Stimulated activated CD4-positive, alpha-beta T cell treated with anti-CD3 and anti-CD28 coated beads, Interleukin-12 subunit alpha, Interleukin-12 subunit beta, amount 100 ng/mL, for 48 hours (primary cell): ENCODE measurements around the gene ASAP2.
A peak's percentile ranks its signal among the peaks of the same experiment; 100 is the strongest.

Experiments used
- DNase-seq, 3 donors: peaks; one replicate each; pipeline ENCODE4 v3.0.0-alpha.2; 2020; ENCODE audit warnings: low read depth in 2 of 3, low spot score in 1 of 3

Gene ASAP2

DNA sequence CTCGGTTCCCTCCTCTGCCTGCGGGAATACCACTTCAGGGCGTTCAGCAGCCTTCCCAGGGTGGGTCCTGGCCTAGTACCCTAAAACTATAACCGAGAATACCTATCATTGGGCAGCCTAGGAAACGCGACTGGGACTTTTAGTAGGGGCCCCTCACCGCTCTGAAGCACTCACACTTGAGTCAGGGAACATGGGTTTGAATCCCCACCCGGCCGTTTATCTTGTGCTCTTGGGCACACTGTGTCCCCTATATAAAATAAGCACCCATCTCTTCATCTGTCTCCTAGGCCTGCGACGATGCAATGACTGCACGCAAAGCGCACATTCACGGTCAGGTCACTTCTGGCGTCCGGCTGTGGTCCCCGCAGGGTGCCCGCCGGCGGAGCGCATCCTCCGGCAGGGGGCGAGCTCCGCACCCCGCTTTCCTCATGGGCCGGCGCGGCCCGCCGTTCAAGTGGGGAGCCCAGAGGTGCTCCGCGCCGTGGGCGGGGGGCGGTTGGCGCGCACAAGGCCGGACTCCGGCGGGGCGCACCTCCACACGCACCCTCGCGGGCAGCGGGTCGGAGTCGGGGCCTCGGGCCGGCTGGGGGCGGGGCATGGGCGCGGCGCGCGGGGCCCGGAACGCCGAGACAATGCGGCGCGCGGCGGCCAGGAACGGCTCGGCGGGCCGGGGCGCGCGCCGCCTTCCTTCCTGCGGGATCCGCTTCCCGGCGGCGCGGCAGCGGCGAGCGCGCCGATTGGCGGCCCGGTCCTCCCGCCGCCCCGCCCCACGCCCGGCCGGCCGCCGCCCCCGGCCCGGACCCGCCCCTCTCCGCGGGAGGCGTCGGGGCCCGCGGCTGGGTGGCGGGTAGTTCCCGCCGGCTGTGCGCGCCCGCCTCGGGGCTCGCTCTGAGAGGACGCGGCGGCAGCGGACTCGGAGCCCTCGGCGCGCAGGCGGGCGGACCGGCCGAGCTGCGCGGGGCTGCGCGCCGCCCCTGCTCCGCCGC, at the start of gene ASAP2:
TSS of gene ASAP2 (plus strand) at position 850 of the 986 bp plus-strand sequence. CDS start 293 bp downstream, outside the sequence.
- peak in 1 of 3 donors; percentile 23 for DNase-seq

DNA sequence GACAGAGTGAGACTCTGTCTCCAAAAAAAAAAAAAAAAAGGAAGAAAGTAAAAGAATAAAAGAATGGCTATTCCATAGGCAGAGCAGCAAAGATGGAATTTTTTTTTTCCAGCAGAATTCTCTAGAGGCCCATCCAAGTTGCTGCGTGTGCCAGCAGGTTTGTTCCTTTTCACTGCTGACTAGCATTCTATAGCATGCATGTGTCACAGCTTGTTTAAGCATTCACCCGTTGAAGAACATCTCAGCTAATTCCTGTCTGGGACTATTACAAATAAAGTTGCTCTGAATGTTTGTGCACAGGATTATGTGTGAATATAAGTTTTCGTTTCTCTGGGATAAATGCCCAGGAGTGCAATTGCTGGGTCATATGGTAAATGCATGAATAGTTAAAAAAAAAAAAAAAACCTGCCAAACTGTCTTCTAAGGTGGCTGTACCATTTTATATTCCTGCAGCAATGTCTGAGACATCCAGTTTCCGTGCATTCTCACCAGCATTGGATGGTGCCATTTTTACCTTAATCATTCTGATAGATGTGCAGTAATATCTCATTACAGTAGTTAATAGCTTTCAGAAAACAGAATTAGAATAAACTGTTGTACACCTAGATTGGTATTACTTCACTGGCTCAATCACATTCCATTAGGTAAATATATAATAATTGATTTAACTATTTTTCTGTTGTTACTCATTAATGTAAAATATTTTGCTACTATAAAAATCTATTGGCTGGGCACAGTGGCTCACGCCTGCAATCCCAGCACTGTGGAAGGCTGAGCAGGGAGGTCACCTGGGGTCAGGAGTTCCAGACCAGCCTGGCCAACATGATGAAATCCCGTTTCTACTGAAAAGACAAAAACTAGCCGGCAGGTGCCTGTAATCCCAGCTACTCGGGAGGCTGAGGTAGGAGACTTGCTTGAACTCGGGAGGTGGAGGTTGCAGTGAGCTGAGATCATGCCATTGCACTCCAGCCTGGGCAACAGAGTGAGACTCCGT, 47.5 kb upstream of the ASAP2 start:
- no peak for DNase-seq

DNA sequence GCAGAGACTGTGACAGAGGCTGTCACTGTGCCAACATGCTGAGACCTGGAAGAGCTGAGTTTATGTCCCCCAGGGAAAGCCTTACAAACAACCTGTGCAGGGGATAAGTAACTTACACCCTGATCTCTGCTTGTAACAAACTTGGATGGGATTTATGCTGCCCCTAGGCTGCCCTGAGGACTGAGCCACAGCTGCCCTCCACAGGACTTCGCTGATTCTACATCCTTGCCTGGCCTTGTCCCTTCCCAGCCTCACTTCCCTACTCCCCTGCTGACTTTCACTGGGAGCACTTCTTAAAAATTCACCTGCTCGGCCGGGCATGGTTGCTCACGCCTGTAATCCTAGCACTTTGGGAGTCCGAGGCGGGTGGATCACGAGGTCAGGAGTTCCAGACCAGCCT, 45.9 kb upstream of the ASAP2 start:
- DNase-seq, result no peak

DNA sequence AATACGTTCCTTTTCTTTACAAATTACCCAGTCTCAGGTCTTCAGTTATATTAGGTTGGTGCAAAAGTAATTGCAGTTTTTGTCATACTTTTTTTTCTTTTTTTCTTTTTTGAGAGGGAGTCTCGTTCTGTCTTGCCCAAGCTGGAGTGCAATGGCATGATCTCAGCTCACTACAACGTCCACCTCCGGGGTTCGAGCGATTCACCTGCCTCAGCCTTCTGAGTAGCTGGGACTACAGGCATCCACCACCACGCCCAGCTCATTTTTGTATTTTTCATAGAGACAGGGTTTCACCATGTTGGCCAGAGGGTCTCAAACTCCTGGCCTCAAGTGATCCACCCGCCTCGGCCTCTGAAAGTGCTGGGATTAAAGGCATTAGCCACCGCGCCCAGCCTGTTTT, 43.8 kb upstream of the ASAP2 start:
- DNase-seq, result no peak

DNA sequence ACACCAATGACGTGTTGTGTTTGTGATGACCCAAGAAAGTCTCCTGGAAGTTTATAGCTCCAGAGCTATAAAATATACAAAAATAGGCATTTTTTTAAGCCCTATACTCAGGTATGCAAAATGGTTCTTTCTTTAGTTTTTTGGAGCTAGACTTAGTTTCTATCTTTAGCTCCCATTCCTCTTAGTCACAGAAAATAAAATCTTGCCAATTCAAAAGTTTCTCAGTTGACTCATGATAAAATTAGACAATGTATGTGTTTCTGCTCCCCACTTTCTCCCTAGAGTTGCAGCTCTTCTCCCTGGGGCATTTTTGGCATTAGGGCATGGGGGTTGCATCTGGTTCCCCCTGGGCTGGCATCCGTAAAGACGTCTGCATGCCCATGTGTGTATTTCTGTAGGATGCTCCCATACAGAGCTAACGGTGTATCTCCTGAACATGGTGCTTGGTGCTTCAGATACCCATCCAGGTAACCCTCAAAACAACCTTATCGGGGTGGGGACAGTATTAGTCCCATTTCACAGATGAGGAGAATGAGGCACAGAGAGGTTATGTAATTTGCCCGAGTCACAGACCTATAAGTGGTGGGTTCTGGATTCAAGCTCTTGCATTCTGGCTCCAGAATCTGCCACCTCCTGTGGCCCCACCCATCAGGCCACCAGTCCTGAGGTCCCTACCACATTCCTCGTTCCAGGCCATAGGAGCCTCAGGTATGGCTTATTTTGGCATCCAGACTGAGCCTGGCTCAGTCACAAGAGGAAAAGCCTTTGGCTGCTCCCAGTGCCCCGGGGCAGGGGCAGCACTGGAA, 43.1 kb upstream of the ASAP2 start:
- DNase-seq, result no peak

DNA sequence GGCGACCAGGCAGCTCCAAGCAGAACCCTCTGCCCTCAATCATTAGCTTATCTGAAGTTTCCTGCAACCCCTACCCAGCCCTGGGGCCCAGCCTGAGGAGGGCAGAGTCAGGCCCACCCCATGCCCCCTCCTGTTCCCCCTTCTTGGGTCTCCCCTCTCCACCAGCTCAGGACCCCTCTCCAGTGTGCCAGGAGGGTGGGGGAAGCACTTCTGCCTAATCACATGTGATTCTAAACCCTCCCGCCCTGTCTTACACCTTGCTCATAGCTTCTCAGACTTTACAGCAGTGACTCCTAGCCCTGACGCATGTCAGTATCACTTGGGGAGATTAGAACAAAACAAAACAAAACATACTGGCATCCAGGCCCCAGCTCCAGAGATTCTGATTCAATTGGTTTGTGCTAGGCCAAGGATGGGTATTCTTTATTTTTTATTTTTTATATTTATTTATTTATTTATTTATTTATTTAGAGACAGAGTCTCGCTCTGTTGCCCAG, 42.5 kb upstream of the ASAP2 start:
- DNase-seq, result no peak

DNA sequence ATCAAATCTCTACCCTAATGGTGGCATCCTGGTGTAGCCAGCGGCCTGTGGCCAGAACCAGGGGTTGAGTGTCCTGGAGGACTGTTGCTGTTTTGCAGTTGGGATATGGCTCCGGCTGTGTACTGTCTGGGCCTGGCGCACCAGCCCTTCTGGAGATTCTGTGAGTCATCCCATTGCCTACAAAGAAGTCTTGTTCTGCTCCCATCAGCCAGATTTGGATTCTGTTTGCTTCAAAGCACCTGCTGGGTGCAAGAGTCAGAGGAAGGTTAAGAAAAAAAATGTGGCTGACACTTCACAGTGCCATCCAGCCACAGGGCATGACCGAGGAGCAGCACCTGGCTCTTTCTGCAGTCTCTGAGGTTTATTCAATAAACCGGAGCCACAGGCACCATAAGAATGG, 41.0 kb upstream of the ASAP2 start:
- DNase-seq, result no peak

DNA sequence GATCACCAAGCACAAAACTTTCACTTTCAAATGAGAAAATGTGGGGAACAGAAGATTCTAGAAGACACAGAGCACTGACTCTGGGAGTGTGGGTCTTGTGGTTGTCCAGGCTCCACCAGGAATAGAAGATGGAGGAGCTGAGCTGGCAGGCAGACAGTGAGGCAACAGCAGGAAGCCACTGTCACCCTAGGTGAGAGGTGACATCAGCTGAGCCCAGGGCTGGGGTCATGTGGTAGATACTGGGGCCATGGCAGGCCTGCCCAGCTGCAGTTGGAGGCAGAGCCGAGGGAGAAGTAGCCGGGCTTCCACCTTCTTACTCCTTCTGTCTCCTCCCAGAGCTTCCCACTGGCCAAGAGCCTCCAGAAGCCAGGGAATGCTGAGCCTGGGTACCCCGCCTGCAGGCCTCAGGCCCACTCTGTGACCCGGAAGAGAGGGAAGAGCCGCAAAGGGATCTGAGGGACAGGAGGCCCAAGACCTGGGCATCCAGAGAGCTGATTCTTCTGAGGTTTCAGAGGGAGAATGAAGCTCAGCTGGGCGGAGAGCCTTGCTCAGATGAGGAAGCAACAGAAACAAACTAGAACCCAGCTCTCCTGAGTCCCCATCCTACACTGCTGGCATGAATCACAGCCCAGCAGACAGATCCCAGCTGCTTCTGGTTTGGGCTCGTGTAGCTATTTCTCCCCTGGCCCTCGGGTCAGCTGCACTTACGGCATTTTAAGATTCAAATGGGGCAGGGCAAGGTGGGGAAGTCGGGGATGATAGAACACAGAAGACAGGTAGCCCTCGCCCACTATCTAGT, 39.8 kb upstream of the ASAP2 start:
- DNase-seq, result no peak

DNA sequence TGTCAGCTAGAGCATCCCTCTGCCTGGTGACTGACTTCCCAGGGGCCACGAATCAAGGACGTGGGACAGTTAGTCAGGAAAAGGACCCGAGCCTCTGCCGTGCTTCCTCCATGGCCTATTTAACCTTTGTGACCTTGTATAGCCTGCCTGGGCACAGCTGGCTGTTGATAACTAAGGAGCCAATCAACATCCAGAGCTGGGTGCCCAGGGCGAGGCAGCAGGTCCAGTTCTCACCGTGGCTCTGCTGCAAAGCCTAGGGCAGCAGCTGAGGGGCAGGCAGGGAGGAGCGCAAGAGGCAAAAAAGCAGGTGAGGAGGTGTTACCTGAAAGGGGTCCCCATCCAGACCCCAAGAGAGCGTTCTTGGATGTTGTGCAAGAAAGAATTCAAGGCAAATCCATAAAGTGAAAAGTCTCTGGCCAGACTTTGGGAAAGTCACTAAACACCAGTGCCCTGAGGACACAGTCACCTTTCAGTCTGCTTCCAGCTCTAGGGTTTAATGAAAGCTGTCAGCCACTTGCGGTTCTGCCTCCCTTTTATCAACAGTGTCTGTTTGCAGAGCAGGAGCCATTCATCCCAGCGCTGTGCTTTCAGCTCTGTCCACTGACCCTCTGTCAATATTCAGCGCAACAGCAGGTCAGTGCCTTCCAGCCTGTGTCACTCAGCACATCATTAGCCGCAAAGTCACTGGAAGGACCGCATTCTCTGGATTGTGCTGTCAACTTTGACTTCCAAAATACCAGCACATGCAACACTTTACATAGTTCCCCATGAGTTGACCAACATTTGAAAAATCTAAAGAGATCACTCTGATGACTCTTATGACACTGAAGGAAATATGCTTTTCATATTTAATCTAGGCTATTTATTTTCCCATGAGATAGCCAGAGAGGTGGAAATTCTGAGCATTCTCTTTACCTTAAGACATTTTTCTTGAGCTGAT, 38.6 kb upstream of the ASAP2 start:
- no peak for DNase-seq

DNA sequence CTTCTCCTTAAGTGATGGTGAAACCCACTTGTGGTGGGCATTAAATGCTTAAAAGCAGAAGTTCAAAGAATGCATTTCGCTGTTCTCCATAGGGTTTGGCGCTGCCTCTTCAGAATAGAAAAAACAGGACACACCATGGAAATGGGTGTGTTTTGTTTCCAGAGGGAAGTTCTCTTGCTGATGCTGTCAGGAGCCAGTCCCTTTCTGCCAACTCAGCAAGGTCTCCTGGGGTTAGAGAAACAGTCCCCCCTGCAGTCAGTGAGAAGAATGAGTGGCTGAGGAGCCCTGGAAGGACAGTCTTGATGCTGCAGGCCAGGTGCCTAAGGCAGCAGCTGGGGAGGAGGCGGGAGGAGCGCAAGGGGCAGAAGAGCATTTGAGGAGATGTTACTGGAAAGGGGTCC, 37.8 kb upstream of the ASAP2 start:
- DNase-seq, result no peak

DNA sequence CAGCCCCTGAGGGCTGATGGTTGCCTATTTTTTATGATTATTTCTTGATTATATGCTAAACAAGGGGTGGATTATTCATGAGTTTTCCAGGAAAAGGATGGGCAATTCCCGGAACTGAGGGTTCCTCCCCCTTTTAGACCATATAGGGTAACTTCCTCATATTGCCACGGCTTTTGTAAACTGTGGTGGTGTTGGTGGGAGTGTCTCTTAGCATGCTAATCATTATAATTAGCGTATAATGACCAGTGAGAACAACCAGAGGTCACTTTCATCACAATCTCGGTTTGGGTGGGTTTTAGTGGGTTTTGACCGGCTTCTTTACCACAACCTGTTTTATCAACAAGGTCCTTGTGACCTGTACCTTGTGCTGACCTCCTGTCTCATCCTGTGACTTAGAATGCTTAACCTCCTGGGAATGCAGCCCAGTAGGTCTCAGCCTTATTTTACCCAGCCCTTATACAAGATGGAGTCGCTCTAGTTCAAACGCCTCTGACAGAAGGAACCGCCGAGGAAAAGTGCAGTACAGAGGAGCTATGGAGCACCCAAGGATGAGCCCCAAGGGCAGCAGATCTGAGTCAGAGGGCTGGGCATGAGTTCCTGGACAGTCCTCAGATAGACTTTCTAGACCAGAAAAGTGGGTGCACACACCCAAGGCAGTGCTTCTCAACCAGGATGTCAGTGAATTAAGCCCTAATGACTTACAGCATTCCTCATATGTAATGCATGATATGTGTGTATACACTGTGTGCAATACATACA, 37.1 kb upstream of the ASAP2 start:
- DNase-seq, result no peak

DNA sequence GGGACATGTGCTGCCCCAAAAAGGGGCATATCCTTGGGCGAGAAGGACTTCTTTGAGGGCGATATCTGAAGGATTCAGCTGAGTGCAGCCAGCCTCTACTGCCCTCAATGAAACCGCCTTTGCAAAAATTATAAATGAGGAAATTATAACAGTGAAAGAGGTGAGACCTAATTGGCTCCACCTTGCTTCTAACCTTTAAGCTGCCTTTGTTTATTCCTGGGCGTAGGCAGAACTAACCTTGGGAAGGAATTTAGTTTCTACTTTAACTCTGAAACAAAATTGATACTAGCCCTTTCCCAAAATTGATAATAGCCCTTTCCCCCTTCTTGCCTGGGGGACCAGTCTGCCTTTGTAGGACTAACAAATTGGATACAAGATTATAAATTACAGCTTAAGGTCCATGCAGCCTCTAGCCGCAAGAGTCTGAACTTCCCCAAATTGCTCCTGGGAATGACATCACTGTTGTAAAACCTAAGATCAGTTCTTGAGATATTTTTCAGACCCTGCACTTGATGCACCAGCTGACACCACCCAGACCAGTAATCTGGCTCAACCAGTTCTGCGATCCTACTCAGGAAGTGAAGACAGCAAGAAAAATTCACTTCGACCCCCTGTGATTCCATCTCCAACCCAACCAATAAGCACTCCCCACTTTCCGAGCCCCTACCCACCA, 36.0 kb upstream of the ASAP2 start:
- no peak for DNase-seq

DNA sequence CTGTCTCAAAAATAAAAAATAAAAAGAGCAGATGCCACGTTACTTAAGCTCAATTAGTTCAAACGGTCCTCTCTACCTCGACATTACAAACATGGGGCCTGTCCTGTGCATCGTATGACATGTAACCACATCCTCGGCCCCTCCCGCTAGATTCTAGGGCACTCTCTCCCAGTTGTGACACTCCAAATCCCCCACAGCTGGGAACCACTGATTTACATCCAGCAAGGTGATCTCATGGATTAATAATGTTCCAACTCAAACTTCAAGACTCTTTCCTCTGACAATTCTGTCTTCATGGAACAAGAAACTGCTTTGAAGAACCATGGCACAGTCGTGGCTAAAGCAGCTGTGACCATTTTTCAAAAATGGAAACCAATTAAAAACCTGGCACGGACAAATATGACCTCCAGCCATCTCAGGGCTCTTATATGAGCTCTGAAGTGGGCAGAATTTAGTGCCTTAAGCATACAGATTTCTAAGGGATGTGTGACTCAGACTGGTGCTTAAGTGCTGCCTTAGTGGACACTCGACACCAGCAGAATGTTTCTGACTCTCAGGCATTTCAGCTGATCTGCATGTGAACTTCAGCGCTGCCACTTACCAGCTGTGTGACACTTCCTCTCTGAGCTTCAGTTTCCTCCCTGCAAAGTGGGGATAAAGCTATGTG, 31.7 kb upstream of the ASAP2 start:
- no peak for DNase-seq

DNA sequence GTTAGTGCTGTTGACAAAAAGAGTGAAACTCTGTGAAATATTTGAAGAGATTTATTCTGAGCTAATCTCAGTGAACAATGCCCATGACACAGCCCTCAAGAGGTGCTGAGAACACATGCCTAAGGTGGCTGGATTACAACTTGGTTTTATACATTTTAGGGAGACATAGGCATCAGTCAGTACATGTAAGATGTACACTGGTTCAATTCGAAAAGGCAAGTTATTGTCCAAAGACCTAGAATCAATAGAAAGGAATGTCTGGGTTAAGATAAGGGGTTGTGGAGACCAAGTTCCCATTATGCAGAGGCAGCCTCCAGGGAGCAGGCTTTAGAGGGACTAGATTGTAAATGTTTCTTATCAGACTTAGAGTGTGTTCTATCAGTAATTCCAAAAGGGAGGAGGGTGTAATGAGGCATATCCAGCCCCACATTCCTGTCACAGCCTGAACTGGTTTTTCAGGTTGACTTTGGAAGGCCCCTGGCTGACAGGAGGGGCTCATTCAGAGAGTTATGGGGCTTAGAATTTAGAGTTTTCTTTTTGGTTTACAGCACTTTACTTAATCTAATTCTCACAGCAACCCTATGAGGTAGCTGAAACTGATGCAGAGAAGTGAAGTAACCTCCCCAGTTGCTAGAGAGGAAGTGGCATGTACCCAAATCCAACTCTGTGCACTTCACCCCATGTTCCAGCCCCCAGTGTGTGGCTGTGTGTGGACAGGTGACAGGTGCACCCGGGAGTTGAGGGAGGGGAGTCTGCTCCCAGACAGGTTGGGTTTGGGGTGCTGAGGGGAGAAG, 28.3 kb upstream of the ASAP2 start:
- no peak for DNase-seq

DNA sequence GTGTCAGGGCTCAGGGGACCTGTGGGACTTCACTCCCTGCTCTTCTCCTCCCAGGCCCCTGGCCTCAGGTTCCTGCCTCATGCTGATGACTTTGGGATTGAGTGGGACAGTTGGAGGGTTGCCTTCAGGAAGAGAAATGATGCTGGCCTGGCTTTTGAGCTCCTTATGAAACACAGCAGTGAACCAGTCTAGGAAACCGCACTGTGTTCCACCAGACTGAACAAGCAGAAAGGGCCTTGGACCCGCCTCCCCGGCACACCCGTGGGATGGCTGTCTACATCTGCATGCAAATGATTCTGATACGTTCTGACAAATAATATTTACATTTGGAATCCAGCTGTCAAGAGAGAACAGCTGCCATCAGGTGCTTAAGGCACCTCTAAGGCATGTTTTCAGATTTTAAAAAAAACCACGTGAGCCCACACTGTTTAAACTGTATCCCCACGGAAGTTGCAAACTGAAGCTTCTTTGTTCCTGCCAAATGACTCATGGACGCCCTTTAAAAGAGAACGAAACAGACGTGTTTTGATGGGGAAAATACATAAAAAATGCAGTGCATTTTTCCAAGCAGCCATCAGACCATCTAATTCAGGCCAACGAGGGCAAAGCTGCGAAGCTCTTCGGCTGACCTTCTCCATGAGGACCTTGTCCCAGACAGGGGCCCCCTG, 27.6 kb upstream of the ASAP2 start:
- DNase-seq, result no peak
